ENCODE results near the gene INTS3.

INTS3 gene, protein sequence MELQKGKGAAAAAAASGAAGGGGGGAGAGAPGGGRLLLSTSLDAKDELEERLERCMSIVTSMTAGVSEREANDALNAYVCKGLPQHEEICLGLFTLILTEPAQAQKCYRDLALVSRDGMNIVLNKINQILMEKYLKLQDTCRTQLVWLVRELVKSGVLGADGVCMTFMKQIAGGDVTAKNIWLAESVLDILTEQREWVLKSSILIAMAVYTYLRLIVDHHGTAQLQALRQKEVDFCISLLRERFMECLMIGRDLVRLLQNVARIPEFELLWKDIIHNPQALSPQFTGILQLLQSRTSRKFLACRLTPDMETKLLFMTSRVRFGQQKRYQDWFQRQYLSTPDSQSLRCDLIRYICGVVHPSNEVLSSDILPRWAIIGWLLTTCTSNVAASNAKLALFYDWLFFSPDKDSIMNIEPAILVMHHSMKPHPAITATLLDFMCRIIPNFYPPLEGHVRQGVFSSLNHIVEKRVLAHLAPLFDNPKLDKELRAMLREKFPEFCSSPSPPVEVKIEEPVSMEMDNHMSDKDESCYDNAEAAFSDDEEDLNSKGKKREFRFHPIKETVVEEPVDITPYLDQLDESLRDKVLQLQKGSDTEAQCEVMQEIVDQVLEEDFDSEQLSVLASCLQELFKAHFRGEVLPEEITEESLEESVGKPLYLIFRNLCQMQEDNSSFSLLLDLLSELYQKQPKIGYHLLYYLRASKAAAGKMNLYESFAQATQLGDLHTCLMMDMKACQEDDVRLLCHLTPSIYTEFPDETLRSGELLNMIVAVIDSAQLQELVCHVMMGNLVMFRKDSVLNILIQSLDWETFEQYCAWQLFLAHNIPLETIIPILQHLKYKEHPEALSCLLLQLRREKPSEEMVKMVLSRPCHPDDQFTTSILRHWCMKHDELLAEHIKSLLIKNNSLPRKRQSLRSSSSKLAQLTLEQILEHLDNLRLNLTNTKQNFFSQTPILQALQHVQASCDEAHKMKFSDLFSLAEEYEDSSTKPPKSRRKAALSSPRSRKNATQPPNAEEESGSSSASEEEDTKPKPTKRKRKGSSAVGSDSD

DNA sequence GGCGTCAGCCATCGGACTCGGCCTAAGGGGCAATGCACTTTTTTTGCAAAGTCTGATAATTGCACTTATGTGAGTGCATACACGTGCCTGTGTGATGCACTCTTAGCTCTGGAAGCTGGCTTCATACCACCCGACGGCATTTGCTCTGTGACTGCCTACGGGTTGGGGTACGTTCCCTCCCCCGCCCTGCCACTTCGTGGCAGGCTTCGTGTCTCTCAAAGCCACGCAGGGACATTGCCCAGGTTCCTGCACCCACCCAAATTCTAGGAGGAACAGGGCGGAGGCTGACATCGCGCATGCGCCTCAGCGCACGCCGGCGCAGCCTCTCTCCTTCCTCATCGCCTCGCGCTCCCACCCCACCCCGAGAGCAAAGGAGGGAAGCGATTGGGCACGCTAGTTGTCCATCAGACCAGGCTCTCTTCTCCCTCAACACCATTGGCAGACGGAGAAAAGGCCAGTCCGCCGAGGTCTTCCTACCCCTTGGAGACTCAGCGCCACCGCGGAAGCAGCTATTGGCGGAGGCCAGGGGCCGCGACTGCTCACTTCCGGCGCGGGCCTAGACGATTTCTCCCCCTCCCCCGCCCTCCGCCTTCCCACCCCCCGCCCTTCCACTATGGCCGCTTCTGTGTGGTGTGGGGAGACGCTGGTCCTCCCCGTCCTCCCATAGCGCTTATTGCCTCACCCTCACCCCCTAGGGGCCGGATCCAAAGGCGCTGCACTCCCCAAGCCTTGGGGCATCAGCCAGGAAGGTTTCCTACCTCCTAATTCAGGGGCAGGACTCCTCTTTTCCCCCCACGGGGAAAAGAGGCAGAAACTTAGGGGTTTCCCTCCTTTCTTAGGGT, at the start of gene INTS3:
Gene INTS3, plus strand, starts transcription at position 588 of the 842 bp plus-strand sequence. CDS start 585 bp downstream, outside the sequence.
- H3K4me1 ChIP-seq (ENCODE audit: control insufficient read depth, insufficient read depth, low read length) = peaks cover 17% of the 10 kb centered on the region
- no peaks in the 10 kb centered on the region for H3K36me3 ChIP-seq (ENCODE audit: control insufficient read depth, insufficient read depth, low read length)

DNA sequence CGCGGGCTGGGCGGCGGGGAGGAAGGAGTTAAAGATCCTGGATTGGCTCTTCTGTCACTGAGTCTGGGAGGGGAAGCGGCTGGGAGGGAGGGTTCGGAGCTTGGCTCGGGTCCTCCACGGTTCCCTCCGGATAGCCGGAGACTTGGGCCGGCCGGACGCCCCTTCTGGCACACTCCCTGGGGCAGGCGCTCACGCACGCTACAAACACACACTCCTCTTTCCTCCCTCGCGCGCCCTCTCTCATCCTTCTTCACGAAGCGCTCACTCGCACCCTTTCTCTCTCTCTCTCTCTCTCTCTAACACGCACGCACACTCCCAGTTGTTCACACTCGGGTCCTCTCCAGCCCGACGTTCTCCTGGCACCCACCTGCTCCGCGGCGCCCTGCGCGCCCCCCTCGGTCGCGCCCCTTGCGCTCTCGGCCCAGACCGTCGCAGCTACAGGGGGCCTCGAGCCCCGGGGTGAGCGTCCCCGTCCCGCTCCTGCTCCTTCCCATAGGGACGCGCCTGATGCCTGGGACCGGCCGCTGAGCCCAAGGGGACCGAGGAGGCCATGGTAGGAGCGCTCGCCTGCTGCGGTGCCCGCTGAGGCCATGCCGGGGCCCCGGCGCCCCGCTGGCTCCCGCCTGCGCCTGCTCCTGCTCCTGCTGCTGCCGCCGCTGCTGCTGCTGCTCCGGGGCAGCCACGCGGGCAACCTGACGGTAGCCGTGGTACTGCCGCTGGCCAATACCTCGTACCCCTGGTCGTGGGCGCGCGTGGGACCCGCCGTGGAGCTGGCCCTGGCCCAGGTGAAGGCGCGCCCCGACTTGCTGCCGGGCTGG, 49.1 kb upstream of the INTS3 start, which contains the start of gene NPR1:
Gene NPR1, plus strand, starts transcription at position 170 of the 818 bp plus-strand sequence. Its CDS starts 421 bp downstream, at position 591.
- Histone ChIP-seq H3K4me3 (ENCODE audit: low read length) (peak within 1 kb of the TSS; percentile 14), H3K9me3 (ENCODE audit: control insufficient read depth, low read length) (no peaks in the 10 kb centered on the region), H3K36me3 (ENCODE audit: control insufficient read depth, insufficient read depth, low read length) (no peaks in the 10 kb centered on the region), H3K4me1 (ENCODE audit: control insufficient read depth, insufficient read depth, low read length) (peaks cover 24% of the 10 kb centered on the region), H3K9ac (ENCODE audit: low read length) (peak within 1 kb of the TSS; percentile 47), H3K27me3 (ENCODE audit: control insufficient read depth, insufficient read depth, low read length) (peaks cover 44% of the 10 kb centered on the region)

More for the DNA sequence above, at the start of gene INTS3:
- H3K27me3 ChIP-seq (ENCODE audit: control insufficient read depth, insufficient read depth, low read length) = no peaks in the 10 kb centered on the region
- peak within 1 kb of the TSS; percentile 100 for H3K9ac ChIP-seq (ENCODE audit: low read length)
- H3K9me3 ChIP-seq (ENCODE audit: control insufficient read depth, low read length) = no peaks in the 10 kb centered on the region
- H3K4me3 ChIP-seq (ENCODE audit: low read length) = peak within 1 kb of the TSS; percentile 98

DNA sequence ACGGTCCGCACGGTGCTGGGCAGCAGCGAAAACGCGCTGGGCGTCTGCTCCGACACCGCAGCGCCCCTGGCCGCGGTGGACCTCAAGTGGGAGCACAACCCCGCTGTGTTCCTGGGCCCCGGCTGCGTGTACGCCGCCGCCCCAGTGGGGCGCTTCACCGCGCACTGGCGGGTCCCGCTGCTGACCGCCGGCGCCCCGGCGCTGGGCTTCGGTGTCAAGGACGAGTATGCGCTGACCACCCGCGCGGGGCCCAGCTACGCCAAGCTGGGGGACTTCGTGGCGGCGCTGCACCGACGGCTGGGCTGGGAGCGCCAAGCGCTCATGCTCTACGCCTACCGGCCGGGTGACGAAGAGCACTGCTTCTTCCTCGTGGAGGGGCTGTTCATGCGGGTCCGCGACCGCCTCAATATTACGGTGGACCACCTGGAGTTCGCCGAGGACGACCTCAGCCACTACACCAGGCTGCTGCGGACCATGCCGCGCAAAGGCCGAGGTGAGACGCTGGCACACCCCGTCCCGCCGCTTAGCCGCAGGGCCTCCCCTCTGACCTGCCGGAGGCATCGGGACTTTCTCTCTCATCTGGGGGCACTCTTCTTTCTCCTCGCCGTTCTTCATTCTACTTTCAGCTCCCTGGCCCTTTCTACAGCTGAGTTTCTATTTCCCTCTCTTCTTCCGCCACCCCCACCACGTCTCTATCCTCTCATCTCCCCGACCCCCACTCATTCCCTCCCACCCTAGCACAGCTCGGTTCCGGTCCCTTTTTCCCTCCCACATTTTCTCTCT, 48.3 kb upstream of the INTS3 start:
- H3K9ac ChIP-seq (ENCODE audit: low read length) = peak overlapping the region; percentile 47
- H3K9me3 ChIP-seq (ENCODE audit: control insufficient read depth, low read length) = no peaks in the 10 kb centered on the region
- H3K27me3 ChIP-seq (ENCODE audit: control insufficient read depth, insufficient read depth, low read length) = peaks cover 44% of the 10 kb centered on the region
- peak overlapping the region; percentile 14 for H3K4me3 ChIP-seq (ENCODE audit: low read length)
- peaks cover 24% of the 10 kb centered on the region for H3K4me1 ChIP-seq (ENCODE audit: control insufficient read depth, insufficient read depth, low read length)
- no peaks in the 10 kb centered on the region for H3K36me3 ChIP-seq (ENCODE audit: control insufficient read depth, insufficient read depth, low read length)

DNA sequence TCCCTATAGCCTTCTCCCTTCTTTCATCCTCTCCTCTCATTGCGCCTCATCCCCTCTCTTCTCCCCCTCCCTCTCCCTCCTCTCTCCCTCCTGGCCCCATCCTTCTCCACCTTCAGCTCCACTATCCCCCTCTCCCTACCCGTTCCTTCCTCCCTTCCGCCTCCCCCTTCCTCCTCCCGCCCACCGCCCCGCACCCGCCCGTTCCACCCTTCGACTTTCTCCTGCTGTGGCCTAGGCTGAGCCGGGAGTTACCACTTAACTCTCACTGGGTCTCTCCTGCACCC, 47.8 kb upstream of the INTS3 start:
- peaks cover 28% of the 10 kb centered on the region for H3K4me1 ChIP-seq (ENCODE audit: control insufficient read depth, insufficient read depth, low read length)
- H3K9ac ChIP-seq (ENCODE audit: low read length) = no peak overlapping the region
- peaks cover 44% of the 10 kb centered on the region for H3K27me3 ChIP-seq (ENCODE audit: control insufficient read depth, insufficient read depth, low read length)
- H3K36me3 ChIP-seq (ENCODE audit: control insufficient read depth, insufficient read depth, low read length) = no peaks in the 10 kb centered on the region
- no peak overlapping the region for H3K4me3 ChIP-seq (ENCODE audit: low read length)
- no peaks in the 10 kb centered on the region for H3K9me3 ChIP-seq (ENCODE audit: control insufficient read depth, low read length)

DNA sequence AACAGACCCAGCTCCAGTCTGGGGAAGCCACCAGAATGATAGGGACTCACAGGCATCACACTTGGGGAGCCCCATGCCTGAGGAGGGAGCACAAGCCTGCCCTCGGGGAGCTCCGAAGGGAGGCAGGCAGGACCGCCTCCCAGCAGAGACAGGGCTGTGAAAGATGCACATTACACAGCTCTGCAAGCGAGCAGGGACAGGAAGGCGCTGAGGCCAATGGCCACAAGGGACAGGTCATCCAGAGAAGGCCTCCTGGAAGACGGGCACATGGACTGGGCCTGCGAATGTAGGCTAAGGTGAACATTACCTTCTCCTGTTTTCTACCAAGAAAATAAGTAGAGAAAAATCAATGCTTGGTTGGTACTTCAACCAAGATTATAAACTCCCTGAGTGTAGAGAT, 45.1 kb upstream of the INTS3 start:
- Histone ChIP-seq H3K4me3 (ENCODE audit: low read length) (no peak overlapping the region), H3K4me1 (ENCODE audit: control insufficient read depth, insufficient read depth, low read length) (peaks cover 25% of the 10 kb centered on the region), H3K36me3 (ENCODE audit: control insufficient read depth, insufficient read depth, low read length) (no peaks in the 10 kb centered on the region), H3K9me3 (ENCODE audit: control insufficient read depth, low read length) (no peaks in the 10 kb centered on the region), H3K27me3 (ENCODE audit: control insufficient read depth, insufficient read depth, low read length) (peaks cover 39% of the 10 kb centered on the region), H3K9ac (ENCODE audit: low read length) (no peak overlapping the region)

DNA sequence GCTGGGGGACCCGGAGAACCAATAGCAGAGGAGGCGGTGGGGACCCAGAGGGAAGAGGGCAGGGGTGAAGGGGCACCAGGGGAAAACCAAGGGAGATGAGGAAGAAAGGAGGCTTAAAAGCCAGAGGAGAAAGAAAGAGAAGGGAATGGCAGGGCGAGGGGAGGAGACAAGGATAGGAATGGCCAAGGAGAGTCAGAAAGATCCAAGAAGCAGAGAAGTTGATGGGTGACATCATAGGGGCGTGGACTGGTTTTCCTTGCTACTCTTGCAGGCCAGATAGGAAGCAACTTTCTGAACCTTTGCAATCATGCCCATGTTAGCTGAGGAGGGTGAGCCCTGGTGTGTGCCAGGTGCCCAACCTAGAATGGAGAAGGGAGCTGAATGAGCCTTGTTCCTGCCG, 44.0 kb upstream of the INTS3 start:
- H3K9me3 ChIP-seq (ENCODE audit: control insufficient read depth, low read length) = no peaks in the 10 kb centered on the region
- H3K36me3 ChIP-seq (ENCODE audit: control insufficient read depth, insufficient read depth, low read length) = no peaks in the 10 kb centered on the region
- H3K4me3 ChIP-seq (ENCODE audit: low read length) = no peak overlapping the region
- H3K27me3 ChIP-seq (ENCODE audit: control insufficient read depth, insufficient read depth, low read length) = peaks cover 28% of the 10 kb centered on the region
- no peak overlapping the region for H3K9ac ChIP-seq (ENCODE audit: low read length)
- H3K4me1 ChIP-seq (ENCODE audit: control insufficient read depth, insufficient read depth, low read length) = peaks cover 13% of the 10 kb centered on the region

DNA sequence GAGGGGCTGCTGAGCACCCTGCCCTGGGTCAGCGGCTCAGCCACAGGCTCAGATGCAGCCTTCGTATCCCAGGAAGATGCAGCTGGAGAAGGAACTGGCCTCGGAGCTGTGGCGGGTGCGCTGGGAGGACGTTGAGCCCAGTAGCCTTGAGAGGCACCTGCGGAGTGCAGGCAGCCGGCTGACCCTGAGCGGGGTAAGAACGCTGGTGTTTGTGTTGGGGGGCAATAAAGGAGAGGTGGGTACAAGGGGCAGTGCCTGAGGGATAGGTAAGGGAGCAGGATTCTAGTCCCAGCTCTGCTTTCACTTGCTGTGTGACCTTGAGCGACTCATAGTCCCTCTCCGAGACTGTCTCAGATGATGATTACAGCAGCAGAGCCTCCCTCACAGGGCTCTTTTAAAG, 43.0 kb upstream of the INTS3 start:
- Histone ChIP-seq H3K27me3 (ENCODE audit: control insufficient read depth, insufficient read depth, low read length) (peaks cover 17% of the 10 kb centered on the region), H3K4me3 (ENCODE audit: low read length) (no peak overlapping the region), H3K4me1 (ENCODE audit: control insufficient read depth, insufficient read depth, low read length) (peaks cover 4% of the 10 kb centered on the region), H3K36me3 (ENCODE audit: control insufficient read depth, insufficient read depth, low read length) (no peaks in the 10 kb centered on the region), H3K9ac (ENCODE audit: low read length) (no peak overlapping the region), H3K9me3 (ENCODE audit: control insufficient read depth, low read length) (no peaks in the 10 kb centered on the region)

DNA sequence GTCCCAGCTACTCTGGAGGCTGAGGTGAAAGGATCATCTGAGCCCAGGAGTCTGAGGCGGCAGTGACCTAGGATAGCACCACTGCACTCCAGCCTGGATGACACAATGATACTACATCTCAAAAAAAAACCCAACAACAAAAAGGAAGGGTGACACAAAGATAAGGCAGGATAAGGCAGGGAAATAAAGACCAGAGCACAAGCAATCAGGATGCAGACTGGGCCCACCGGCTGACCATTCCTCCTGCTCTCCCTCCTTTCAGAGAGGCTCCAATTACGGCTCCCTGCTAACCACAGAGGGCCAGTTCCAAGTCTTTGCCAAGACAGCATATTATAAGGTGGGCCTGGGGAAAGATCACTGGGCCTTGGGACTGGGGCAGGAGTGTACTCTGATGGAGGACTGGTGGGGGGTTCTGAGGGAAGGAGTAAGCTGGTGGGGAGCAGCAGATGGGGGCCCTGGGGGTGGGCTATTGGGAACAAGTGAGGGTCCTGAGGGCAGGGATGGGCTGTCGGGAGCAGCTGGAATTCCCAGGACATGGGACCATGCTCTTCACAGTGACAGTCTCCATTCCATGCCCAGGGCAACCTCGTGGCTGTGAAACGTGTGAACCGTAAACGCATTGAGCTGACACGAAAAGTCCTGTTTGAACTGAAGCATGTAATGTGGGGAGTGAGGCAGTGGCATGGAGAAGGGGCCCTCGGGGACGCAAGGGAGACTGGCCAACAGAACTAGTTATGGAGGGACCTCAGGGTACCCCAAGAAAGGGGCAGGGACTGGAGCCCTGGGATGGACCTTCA, 42.1 kb upstream of the INTS3 start:
- Histone ChIP-seq H3K36me3 (ENCODE audit: control insufficient read depth, insufficient read depth, low read length) (no peaks in the 10 kb centered on the region), H3K9me3 (ENCODE audit: control insufficient read depth, low read length) (no peaks in the 10 kb centered on the region), H3K4me3 (ENCODE audit: low read length) (no peak overlapping the region), H3K4me1 (ENCODE audit: control insufficient read depth, insufficient read depth, low read length) (peaks cover 4% of the 10 kb centered on the region), H3K27me3 (ENCODE audit: control insufficient read depth, insufficient read depth, low read length) (peaks cover 9% of the 10 kb centered on the region), H3K9ac (ENCODE audit: low read length) (no peak overlapping the region)

DNA sequence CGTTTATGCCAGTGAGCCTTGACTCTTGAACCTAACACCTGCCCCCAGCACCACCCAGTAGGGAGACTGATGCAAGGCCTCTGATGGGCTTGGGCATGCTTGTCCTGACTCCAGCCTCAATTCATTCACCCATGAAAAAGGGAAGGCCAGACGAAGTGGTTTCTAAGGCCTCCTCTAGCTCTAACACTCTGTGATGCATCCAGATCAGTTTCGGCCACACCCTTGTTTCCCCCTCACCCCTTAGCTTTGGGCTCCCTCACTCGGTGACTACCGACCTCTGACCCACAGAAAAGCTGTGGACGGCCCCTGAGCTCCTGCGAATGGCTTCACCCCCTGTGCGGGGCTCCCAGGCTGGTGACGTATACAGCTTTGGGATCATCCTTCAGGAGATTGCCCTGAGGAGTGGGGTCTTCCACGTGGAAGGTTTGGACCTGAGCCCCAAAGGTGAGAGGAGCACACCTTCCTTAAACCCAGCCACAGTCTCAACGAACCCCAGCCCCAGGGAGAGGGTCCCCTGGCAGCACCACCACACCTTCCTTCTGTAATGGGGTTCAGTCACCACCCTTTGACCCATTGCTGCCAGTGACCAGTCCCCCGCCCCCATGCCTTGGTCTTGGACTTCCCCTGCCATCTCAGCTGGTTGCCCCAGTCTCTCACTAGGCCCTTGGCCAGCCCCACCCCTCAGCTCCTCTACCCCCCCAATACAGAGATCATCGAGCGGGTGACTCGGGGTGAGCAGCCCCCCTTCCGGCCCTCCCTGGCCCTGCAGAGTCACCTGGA, 40.3 kb upstream of the INTS3 start:
- H3K9me3 ChIP-seq (ENCODE audit: control insufficient read depth, low read length) = no peaks in the 10 kb centered on the region
- H3K36me3 ChIP-seq (ENCODE audit: control insufficient read depth, insufficient read depth, low read length) = no peaks in the 10 kb centered on the region

More for the DNA sequence above, 40.3 kb upstream of the INTS3 start:
- Histone ChIP-seq H3K4me3 (ENCODE audit: low read length) (no peak overlapping the region), H3K9ac (ENCODE audit: low read length) (no peak overlapping the region), H3K27me3 (ENCODE audit: control insufficient read depth, insufficient read depth, low read length) (no peaks in the 10 kb centered on the region), H3K4me1 (ENCODE audit: control insufficient read depth, insufficient read depth, low read length) (peaks cover 4% of the 10 kb centered on the region)

Measured in mucosa of stomach (tissue), 1 donor.